Liver (tissue), 3 donors: ENCODE measurements around the gene ARL13A.

ENCODE experiments used
- GABPA ChIP-seq, 2 donors: IDR thresholded peaks in 1 of 2; conservative IDR thresholded peaks in 1 of 2; 2 replicates each; pipeline ENCODE4 v1.6.1; 2016; ENCODE audit warnings: antibody characterized with exemption in 2 of 2, mild to moderate bottlenecking in 1 of 2, moderate library complexity in 1 of 2
- SP1 ChIP-seq: IDR thresholded peaks from 2 replicates; pipeline ENCODE4 v1.6.1; 2018; ENCODE audit warnings: antibody characterized with exemption, mild to moderate bottlenecking
- TF ChIP-seq, protein P1 (sequence below): fragments of 150-350 bp; IDR thresholded peaks from 2 replicates; pipeline ENCODE4 v1.5.1; 2017; ENCODE audit warnings: improper control_type of control experiment, low read depth, low read length; ENCODE audit not compliant: missing input control
- donor health status: healthy.
- donor health status: healthy.

DNA sequence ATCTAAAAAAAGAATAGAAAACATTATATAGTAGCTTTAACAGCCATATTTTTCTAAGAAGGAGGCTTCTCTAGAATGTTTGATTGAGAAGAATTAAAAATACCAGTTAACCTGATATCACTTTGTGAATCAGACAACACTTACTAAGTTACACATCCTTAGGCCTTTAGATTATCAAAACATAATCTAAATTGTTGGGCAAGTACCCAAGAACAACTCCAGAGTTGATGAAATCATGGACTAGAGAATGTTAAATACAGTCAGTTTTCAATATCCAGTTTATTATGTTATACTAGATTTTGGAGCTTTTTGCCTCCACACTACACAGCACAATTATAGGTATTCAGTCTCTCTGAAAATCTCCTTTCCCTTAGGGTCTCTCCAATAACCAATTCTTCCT is 39.6 kb downstream of the ARL13A start:
- TF ChIP-seq, protein P1, sequence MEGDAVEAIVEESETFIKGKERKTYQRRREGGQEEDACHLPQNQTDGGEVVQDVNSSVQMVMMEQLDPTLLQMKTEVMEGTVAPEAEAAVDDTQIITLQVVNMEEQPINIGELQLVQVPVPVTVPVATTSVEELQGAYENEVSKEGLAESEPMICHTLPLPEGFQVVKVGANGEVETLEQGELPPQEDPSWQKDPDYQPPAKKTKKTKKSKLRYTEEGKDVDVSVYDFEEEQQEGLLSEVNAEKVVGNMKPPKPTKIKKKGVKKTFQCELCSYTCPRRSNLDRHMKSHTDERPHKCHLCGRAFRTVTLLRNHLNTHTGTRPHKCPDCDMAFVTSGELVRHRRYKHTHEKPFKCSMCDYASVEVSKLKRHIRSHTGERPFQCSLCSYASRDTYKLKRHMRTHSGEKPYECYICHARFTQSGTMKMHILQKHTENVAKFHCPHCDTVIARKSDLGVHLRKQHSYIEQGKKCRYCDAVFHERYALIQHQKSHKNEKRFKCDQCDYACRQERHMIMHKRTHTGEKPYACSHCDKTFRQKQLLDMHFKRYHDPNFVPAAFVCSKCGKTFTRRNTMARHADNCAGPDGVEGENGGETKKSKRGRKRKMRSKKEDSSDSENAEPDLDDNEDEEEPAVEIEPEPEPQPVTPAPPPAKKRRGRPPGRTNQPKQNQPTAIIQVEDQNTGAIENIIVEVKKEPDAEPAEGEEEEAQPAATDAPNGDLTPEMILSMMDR: no peak
- TF ChIP-seq GABPA (IDR thresholded peaks at IDR 0.05 in 1 of 2, conservative IDR thresholded peaks at IDR 0.05 in 1 of 2) (no peak), SP1 (no peak)
